ENCODE data around the gene CSTB. TPM values are rescaled to one million over a fixed set of nuclear protein-coding genes. Genes with fewer than 3 reads are reported as not detected.
"Not testable (repeated sequence)": the region's sequence is repeated elsewhere in the genome, so short reads cannot be mapped to it uniquely, and the experiment has no call there.

CSTB gene
- total RNA-seq, 1 experiment from 2014 or later: 151 TPM

GRCh38 chr21:43824333-43825241, 48.5 kb upstream of the CSTB start:
- BruUV-seq (replicated peaks): no TSS peak
- no peak overlapping the region for H3K4me2 ChIP-seq (ENCODE audit: low read length)
- no peaks in the 10 kb centered on the region for H3K9me2 ChIP-seq (replicated peaks; ENCODE audit: low read length)
- no peak overlapping the region for H3K9ac ChIP-seq (ENCODE audit: low read length)
- H3K27ac ChIP-seq (ENCODE audit: low read length): no peak overlapping the region
- ATAC-seq (peak; percentile 39), DNase-seq (peak; percentile 39)
- CTCF ChIA-PET: no interaction called here
- no peaks in the 10 kb centered on the region for H3K36me3 ChIP-seq (ENCODE audit: low read depth, low read length)
- no peak overlapping the region for H2AFZ ChIP-seq (ENCODE audit: low read length)
- peaks cover 6% of the 10 kb centered on the region for H3K4me1 ChIP-seq (ENCODE audit: insufficient read depth, low read length)
- no peaks in the 10 kb centered on the region for H3K79me2 ChIP-seq (ENCODE audit: low read length)
- no peak overlapping the region for H3K4me3 ChIP-seq (ENCODE audit: low read length)
- no peaks in the 10 kb centered on the region for H4K20me1 ChIP-seq (ENCODE audit: low read length)
- POLR2A ChIA-PET (ENCODE audit: unreplicated experiment): no interaction called here
- H3F3A ChIP-seq (ENCODE audit: low read length, unreplicated experiment): no peaks in the 10 kb centered on the region
- intact Hi-C loops (cut with micrococcal nuclease): no loop called here
- no peak for TF ChIP-seq EZH2 (IDR thresholded peaks at IDR 0.05; ENCODE audit: low read length, unreplicated experiment)
- TF ChIP-seq EZH2phosphoT487 (IDR thresholded peaks at IDR 0.05; ENCODE audit: borderline replicate concordance, low read length): no peak
- no peak for TF ChIP-seq CTCF (conservative IDR thresholded peaks at IDR 0.05; ENCODE audit: low read depth, low read length)
- H3K27me3 ChIP-seq (ENCODE audit: low read length): no peaks in the 10 kb centered on the region
- H3K9me3 ChIP-seq (ENCODE audit: low read length): no peaks in the 10 kb centered on the region

GRCh38 chr21:43822741-43823140, 46.6 kb upstream of the CSTB start:
- H3K27me3 ChIP-seq (ENCODE audit: low read length); H3K9me3 ChIP-seq (ENCODE audit: low read length); intact Hi-C loops (cut with micrococcal nuclease); H3K36me3 ChIP-seq (ENCODE audit: low read depth, low read length); BruUV-seq (replicated peaks); H3K4me3 ChIP-seq (ENCODE audit: low read length); H3K9ac ChIP-seq (ENCODE audit: low read length); H3K9me2 ChIP-seq (replicated peaks; ENCODE audit: low read length); POLR2A ChIA-PET (ENCODE audit: unreplicated experiment); H3K79me2 ChIP-seq (ENCODE audit: low read length); H3K4me1 ChIP-seq (ENCODE audit: insufficient read depth, low read length); H3K27ac ChIP-seq (ENCODE audit: low read length); ATAC-seq; H3F3A ChIP-seq (ENCODE audit: low read length, unreplicated experiment); H3K4me2 ChIP-seq (ENCODE audit: low read length); DNase-seq; H2AFZ ChIP-seq (ENCODE audit: low read length); H4K20me1 ChIP-seq (ENCODE audit: low read length); CTCF ChIA-PET: not testable (repeated sequence)

GRCh38 chr21:43822166-43822565, 46.1 kb upstream of the CSTB start:
- H3K4me1 ChIP-seq (ENCODE audit: insufficient read depth, low read length); H3K36me3 ChIP-seq (ENCODE audit: low read depth, low read length); BruUV-seq (replicated peaks); H3K27ac ChIP-seq (ENCODE audit: low read length); H2AFZ ChIP-seq (ENCODE audit: low read length); ATAC-seq; H3K9ac ChIP-seq (ENCODE audit: low read length); H3K79me2 ChIP-seq (ENCODE audit: low read length); H3F3A ChIP-seq (ENCODE audit: low read length, unreplicated experiment); H3K4me3 ChIP-seq (ENCODE audit: low read length); POLR2A ChIA-PET (ENCODE audit: unreplicated experiment); CTCF ChIA-PET; H3K9me3 ChIP-seq (ENCODE audit: low read length); intact Hi-C loops (cut with micrococcal nuclease); DNase-seq; H3K4me2 ChIP-seq (ENCODE audit: low read length); H4K20me1 ChIP-seq (ENCODE audit: low read length); H3K9me2 ChIP-seq (replicated peaks; ENCODE audit: low read length); H3K27me3 ChIP-seq (ENCODE audit: low read length): not testable (repeated sequence)
